ENCODE measurements around the gene NIT1. TPM values are rescaled to one million over a fixed set of nuclear protein-coding genes. Genes with fewer than 3 reads are reported as not detected.

Gene NIT1
- total RNA-seq, 2 donors from 2014 or later = 51.0 to 65.1 TPM

- no peak overlapping the region for H3K4me3 Mint-ChIP-seq
- no peaks in the 10 kb centered on the region for H3K27me3 Mint-ChIP-seq (ENCODE audit: insufficient read depth)
- no peak overlapping the region for H3K27ac Mint-ChIP-seq
- H3K36me3 ChIP-seq (ENCODE audit: control insufficient read depth, insufficient read depth, low read length) = peaks cover 13% of the 10 kb centered on the region
- H3K36me3 Mint-ChIP-seq (ENCODE audit: low read depth) = peaks cover 10% of the 10 kb centered on the region
- 99% methylated on average over 3 of the region's 3 CpGs; no CpG with 5 or more reads in 1 of the 2 experiments for WGBS, 2 experiments (ENCODE audit: insufficient coverage in 1 of 2, insufficient read length in 1 of 2)
- H3K9me3 ChIP-seq (ENCODE audit: control insufficient read depth, low read length) = no peaks in the 10 kb centered on the region
- no peak overlapping the region for H3K9ac ChIP-seq (ENCODE audit: extremely low read depth, low read length, poor library complexity, severe bottlenecking)
- H3K9me3 Mint-ChIP-seq = no peaks in the 10 kb centered on the region
- no peak overlapping the region for H3K27ac ChIP-seq (ENCODE audit: low read depth, low read length)
- H3K27me3 ChIP-seq (ENCODE audit: control insufficient read depth, insufficient read depth, low read length, poor library complexity, severe bottlenecking) = no peaks in the 10 kb centered on the region
- DNase-seq = no peak
- no peaks in the 10 kb centered on the region for H3K4me1 ChIP-seq (ENCODE audit: control insufficient read depth, insufficient read depth, low read length)
- no peak overlapping the region for H3K4me3 ChIP-seq (ENCODE audit: low read length)
- peaks cover 5% of the 10 kb centered on the region for H3K4me1 Mint-ChIP-seq
- TF ChIP-seq, protein P1, sequence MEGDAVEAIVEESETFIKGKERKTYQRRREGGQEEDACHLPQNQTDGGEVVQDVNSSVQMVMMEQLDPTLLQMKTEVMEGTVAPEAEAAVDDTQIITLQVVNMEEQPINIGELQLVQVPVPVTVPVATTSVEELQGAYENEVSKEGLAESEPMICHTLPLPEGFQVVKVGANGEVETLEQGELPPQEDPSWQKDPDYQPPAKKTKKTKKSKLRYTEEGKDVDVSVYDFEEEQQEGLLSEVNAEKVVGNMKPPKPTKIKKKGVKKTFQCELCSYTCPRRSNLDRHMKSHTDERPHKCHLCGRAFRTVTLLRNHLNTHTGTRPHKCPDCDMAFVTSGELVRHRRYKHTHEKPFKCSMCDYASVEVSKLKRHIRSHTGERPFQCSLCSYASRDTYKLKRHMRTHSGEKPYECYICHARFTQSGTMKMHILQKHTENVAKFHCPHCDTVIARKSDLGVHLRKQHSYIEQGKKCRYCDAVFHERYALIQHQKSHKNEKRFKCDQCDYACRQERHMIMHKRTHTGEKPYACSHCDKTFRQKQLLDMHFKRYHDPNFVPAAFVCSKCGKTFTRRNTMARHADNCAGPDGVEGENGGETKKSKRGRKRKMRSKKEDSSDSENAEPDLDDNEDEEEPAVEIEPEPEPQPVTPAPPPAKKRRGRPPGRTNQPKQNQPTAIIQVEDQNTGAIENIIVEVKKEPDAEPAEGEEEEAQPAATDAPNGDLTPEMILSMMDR (conservative IDR thresholded peaks at IDR 0.05) = no peak
Observed at GRCh38 chr1:161111117-161111516, 6.8 kb upstream of the NIT1 start.

- Histone ChIP-seq H3K9me3 (ENCODE audit: control insufficient read depth, low read length) (no peaks in the 10 kb centered on the region), H3K9ac (ENCODE audit: extremely low read depth, low read length, poor library complexity, severe bottlenecking) (no peak overlapping the region), H3K27me3 (ENCODE audit: control insufficient read depth, insufficient read depth, low read length, poor library complexity, severe bottlenecking) (no peaks in the 10 kb centered on the region), H3K36me3 (ENCODE audit: control insufficient read depth, insufficient read depth, low read length) (peaks cover 13% of the 10 kb centered on the region), H3K27ac (ENCODE audit: low read depth, low read length) (no peak overlapping the region), H3K4me1 (ENCODE audit: control insufficient read depth, insufficient read depth, low read length) (no peaks in the 10 kb centered on the region), H3K4me3 (ENCODE audit: low read length) (no peak overlapping the region)
- Mint-ChIP-seq H3K27ac (no peak overlapping the region), H3K27me3 (ENCODE audit: insufficient read depth) (no peaks in the 10 kb centered on the region), H3K9me3 (no peaks in the 10 kb centered on the region), H3K4me1 (peaks cover 5% of the 10 kb centered on the region), H3K4me3 (no peak overlapping the region), H3K36me3 (ENCODE audit: low read depth) (peaks cover 10% of the 10 kb centered on the region)
- TF ChIP-seq, protein P1 (conservative IDR thresholded peaks at IDR 0.05) = no peak
- no peak for DNase-seq
- WGBS, 2 experiments (ENCODE audit: insufficient coverage in 1 of 2, insufficient read length in 1 of 2) = 96 to 100% methylated on average over 2 of the region's 2 CpGs
Observed at GRCh38 chr1:161111527-161111926, 6.4 kb upstream of the NIT1 start.

DNA sequence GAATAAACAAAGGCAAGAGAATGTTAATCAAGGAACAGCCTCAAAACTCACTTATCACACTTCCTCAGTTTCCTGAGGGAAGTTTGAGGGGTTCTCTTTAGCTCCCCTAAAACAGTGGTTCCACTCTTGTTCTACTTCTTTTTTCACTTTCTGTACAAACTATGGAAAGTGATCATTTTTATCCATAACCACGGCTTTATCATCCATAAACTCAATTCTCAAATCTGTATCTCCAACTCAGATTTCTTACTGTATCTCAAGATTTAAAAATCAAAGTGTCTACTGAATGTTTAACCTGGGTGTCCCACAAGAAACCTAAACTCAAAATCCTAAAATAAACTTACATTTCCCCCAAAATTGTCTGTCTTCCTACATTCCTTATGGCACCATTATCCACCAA lies 4.0 kb upstream of the NIT1 start:
- TF ChIP-seq, protein P1 (conservative IDR thresholded peaks at IDR 0.05) = no peak
- Histone ChIP-seq H3K27me3 (ENCODE audit: control insufficient read depth, insufficient read depth, low read length, poor library complexity, severe bottlenecking) (no peaks in the 10 kb centered on the region), H3K36me3 (ENCODE audit: control insufficient read depth, insufficient read depth, low read length) (peaks cover 13% of the 10 kb centered on the region), H3K4me1 (ENCODE audit: control insufficient read depth, insufficient read depth, low read length) (peaks cover 2% of the 10 kb centered on the region), H3K27ac (ENCODE audit: low read depth, low read length) (no peak overlapping the region), H3K9me3 (ENCODE audit: control insufficient read depth, low read length) (no peaks in the 10 kb centered on the region), H3K9ac (ENCODE audit: extremely low read depth, low read length, poor library complexity, severe bottlenecking) (no peak overlapping the region), H3K4me3 (ENCODE audit: low read length) (no peak overlapping the region)
- Mint-ChIP-seq H3K4me3 (no peak overlapping the region), H3K36me3 (ENCODE audit: low read depth) (peaks cover 8% of the 10 kb centered on the region), H3K4me1 (peaks cover 13% of the 10 kb centered on the region), H3K27me3 (ENCODE audit: insufficient read depth) (no peaks in the 10 kb centered on the region), H3K9me3 (no peaks in the 10 kb centered on the region), H3K27ac (no peak overlapping the region)
- WGBS, 2 experiments (ENCODE audit: insufficient coverage in 1 of 2, insufficient read length in 1 of 2) = 98 to 100% methylated on average over 1 of the region's 1 CpG
- no peak for DNase-seq
